HCT116 (cell line): ENCODE results near the gene RBM19. TPM values are rescaled to one million over a fixed set of nuclear protein-coding genes. Genes with fewer than 3 reads are reported as not detected.

ENCODE experiments used
- ATAC-seq: fragments of 200-7000 bp; cut with Tn5 transposase; 2 replicates; pipeline ENCODE4 v1.9.1; 2020; ENCODE audit warnings: mild to moderate bottlenecking, moderate library complexity
- BruUV-seq: library from RNA; stranded (reverse); fragments of 400-500 nt; replicated peaks from 2 replicates; lab custom pipeline; 2021; lab: Mats Ljungman, UMichigan
- CTCF ChIA-PET: fragments of 300-600 bp; sonication (Branson Sonifier 250); formaldehyde crosslinking; loops from one replicate; lab custom pipeline; 2021; ENCODE audit warnings: antibody characterized with exemption; lab: Charles Lee
- POLR2A ChIA-PET: fragments of 300-600, 350-600 bp; sonication (Branson Sonifier 250); formaldehyde crosslinking; loops from one replicate; lab custom pipeline; 2021; ENCODE audit warnings: antibody characterized with exemption; lab: Charles Lee
- RAD21 ChIA-PET, 2 experiments: fragments of 300-600 bp; sonication (Branson Sonifier 250); formaldehyde crosslinking; loops; one replicate each; lab custom pipeline; 2023; ENCODE audit warnings: low total read pairs in 2 of 2; ENCODE audit not compliant: uncharacterized antibody in 2 of 2, unreplicated experiment in 2 of 2, low non-redundant PET in 1 of 2; lab: Charles Lee
- DNase-seq: peaks from one replicate; pipeline ENCODE4 v3.0.0-alpha.2; 2010; ENCODE audit warnings: low read depth, low spot score
- H2AFZ ChIP-seq: fragments of 200-600 bp; shearing (Covaris generic), sonication (generic); 2 replicates; pipeline ENCODE4 v1.6.1; 2017; ENCODE audit warnings: low read depth, mixed run types, mixed read lengths, antibody characterized with exemption, low read length; ENCODE audit not compliant: poor library complexity, severe bottlenecking
- H3K27ac ChIP-seq: 2 replicates; pipeline ENCODE4 v1.5.1; 2012; ENCODE audit warnings: low read depth, low read length
- H3K27me3 ChIP-seq: fragments of 200-600 bp; sonication (generic); 2 replicates; pipeline ENCODE4 v1.6.1; 2016; ENCODE audit warnings: mixed run types, low read length, mixed read lengths; ENCODE audit not compliant: insufficient read depth
- H3K36me3 ChIP-seq, 2 experiments: fragments of 200-500 bp in 1 of 2; fragments of 200-600 bp in 1 of 2; sonication (Bioruptor generic) in 1 of 2; sonication (generic) in 1 of 2; 2 replicates each; pipeline versions ENCODE4 v1.5.1 to v1.6.1; 2014 to 2016; ENCODE audit warnings: low read length in 2 of 2, inconsistent platforms in 1 of 2, mixed read lengths in 1 of 2, mixed run types in 1 of 2; ENCODE audit not compliant: insufficient read depth in 2 of 2, control insufficient read depth in 1 of 2
- H3K4me1 ChIP-seq, 2 experiments: fragments of 200-600 bp in 1 of 2; sonication (generic) in 1 of 2; 2 replicates each; pipeline versions ENCODE4 v1.5.1 to v1.6.1; 2012 to 2017; ENCODE audit warnings: low read length in 2 of 2, inconsistent platforms in 1 of 2, mild to moderate bottlenecking in 1 of 2, mixed read lengths in 1 of 2, mixed run types in 1 of 2, moderate library complexity in 1 of 2; ENCODE audit not compliant: insufficient read depth in 2 of 2, control insufficient read depth in 1 of 2
- H3K4me2 ChIP-seq: fragments of 200-600 bp; sonication (generic); 2 replicates; pipeline ENCODE4 v1.6.1; 2017; ENCODE audit warnings: mixed run types, low read length, mixed read lengths
- H3K4me3 ChIP-seq, 2 experiments: fragments of 200-600 bp in 1 of 2; sonication (generic) in 1 of 2; replicated peaks in 1 of 2; 2 replicates each; pipeline ENCODE4 v1.5.1; 2011 to 2016; ENCODE audit warnings: low read length in 2 of 2, control low read depth in 1 of 2, low read depth in 1 of 2, mild to moderate bottlenecking in 1 of 2, mixed read lengths in 1 of 2, mixed run types in 1 of 2
- H3K79me2 ChIP-seq: fragments of 200-600 bp; sonication (generic); 2 replicates; pipeline ENCODE4 v1.6.1; 2017; ENCODE audit warnings: mild to moderate bottlenecking, mixed run types, low read length, moderate library complexity, mixed read lengths; ENCODE audit not compliant: insufficient read depth
- H3K9ac ChIP-seq: fragments of 200-600 bp; sonication (generic); 2 replicates; pipeline ENCODE4 v1.6.1; 2016; ENCODE audit warnings: low read length, mixed read lengths
- H3K9me2 ChIP-seq: fragments of 200-600 bp; sonication (generic), shearing (Covaris generic); 2 replicates; pipeline ENCODE4 v1.6.1; 2017; ENCODE audit warnings: mixed run types, mild to moderate bottlenecking, moderate library complexity; ENCODE audit not compliant: insufficient read depth
- H3K9me3 ChIP-seq, 2 experiments: fragments of 200-500 bp in 1 of 2; fragments of 200-600 bp in 1 of 2; sonication (Bioruptor generic) in 1 of 2; sonication (generic) in 1 of 2; 2 replicates each; pipeline ENCODE4 v1.6.1; 2014 to 2017; ENCODE audit warnings: low read length in 2 of 2, mixed read lengths in 2 of 2, inconsistent platforms in 1 of 2, low read depth in 1 of 2, mild to moderate bottlenecking in 1 of 2, mixed run types in 1 of 2, moderate library complexity in 1 of 2; ENCODE audit not compliant: control insufficient read depth in 1 of 2, insufficient read depth in 1 of 2
- H4K20me1 ChIP-seq: fragments of 200-600 bp; sonication (generic), shearing (Covaris generic); 2 replicates; pipeline ENCODE4 v1.6.1; 2017; ENCODE audit warnings: mixed run types, mild to moderate bottlenecking, moderate library complexity; ENCODE audit not compliant: insufficient read depth
- ATF3 ChIP-seq: IDR thresholded peaks from 2 replicates; pipeline ENCODE4 v1.6.1; 2012
- CBX3 ChIP-seq: IDR thresholded peaks from 2 replicates; pipeline ENCODE4 v1.6.1; 2012; ENCODE audit warnings: low read depth
- EGR1 ChIP-seq: IDR thresholded peaks from 2 replicates; pipeline ENCODE4 v1.6.1; 2012; ENCODE audit warnings: low read depth
- FOSL1 ChIP-seq: IDR thresholded peaks from 2 replicates; pipeline ENCODE4 v1.6.1; 2012; ENCODE audit warnings: low read depth
- JUND ChIP-seq: IDR thresholded peaks from 2 replicates; pipeline ENCODE4 v1.6.1; 2012
- POLR2AphosphoS5 ChIP-seq: IDR thresholded peaks from 2 replicates; pipeline ENCODE4 v1.6.1; 2011; ENCODE audit warnings: mild to moderate bottlenecking, low read depth, low read length, moderate library complexity
- RAD21 ChIP-seq: IDR thresholded peaks from 2 replicates; pipeline ENCODE4 v1.6.1; 2012; ENCODE audit warnings: low read depth, mild to moderate bottlenecking
- SIN3A ChIP-seq: IDR thresholded peaks from 2 replicates; pipeline ENCODE4 v1.6.1; 2012; ENCODE audit warnings: low read depth
- YY1 ChIP-seq: IDR thresholded peaks from 2 replicates; pipeline ENCODE4 v1.6.1; 2011; ENCODE audit warnings: low read length, low read depth, moderate library complexity, mild to moderate bottlenecking; ENCODE audit not compliant: insufficient replicate concordance; ENCODE audit errors: extremely low read depth
- ZNF274 ChIP-seq: fragments of 200-500 bp; sonication (Bioruptor generic); IDR thresholded peaks from 2 replicates; pipeline ENCODE4 v1.6.1; 2014; ENCODE audit warnings: mild to moderate bottlenecking, low read depth, low read length, inconsistent platforms
- intact Hi-C: fragments of 100-400 bp; cut with micrococcal nuclease; formaldehyde crosslinking; loops from 2 replicates; pipeline ENCODE4 v1.10.0; 2022
- total RNA-seq: library from RNA; stranded (reverse); gene quantifications from one replicate; pipeline ENCODE4 v1.2.1, GENCODE V29; 2021; ENCODE audit not compliant: unreplicated experiment
- TF ChIP-seq, protein P1 (sequence below), 3 experiments: fragments of 200-600 bp in 1 of 3; sonication (generic) in 1 of 3; IDR thresholded peaks in 2 of 3; conservative IDR thresholded peaks in 1 of 3; 2 replicates each; pipeline ENCODE4 v1.5.1; 2012 to 2017; ENCODE audit warnings: low read depth in 2 of 3, low read length in 2 of 3, antibody characterized with exemption in 1 of 3, borderline replicate concordance in 1 of 3, control low read depth in 1 of 3, mild to moderate bottlenecking in 1 of 3, mixed read lengths in 1 of 3, mixed run types in 1 of 3, moderate library complexity in 1 of 3; ENCODE audit not compliant: insufficient read depth in 1 of 3
- TF ChIP-seq, protein P2 (sequence below): IDR thresholded peaks from 2 replicates; pipeline ENCODE4 v1.6.1; 2012; ENCODE audit warnings: low read depth

Gene RBM19
- total RNA-seq, 1 experiment from 2014 or later = 30.7 TPM

GRCh38 chr12:113835433-113835832, 130.7 kb downstream of the RBM19 start:
- Histone ChIP-seq H3K9me2 (no peaks in the 10 kb centered on the region), H4K20me1 (no peaks in the 10 kb centered on the region), H2AFZ (no peak overlapping the region), H3K9me3 (no peaks in the 10 kb centered on the region), H3K27ac (no peak overlapping the region), H3K36me3 (no peaks in the 10 kb centered on the region), H3K27me3 (no peaks in the 10 kb centered on the region), H3K4me1 (no peaks in the 10 kb centered on the region), H3K79me2 (no peaks in the 10 kb centered on the region), H3K4me2 (no peak overlapping the region), H3K4me3 (no peak overlapping the region), H3K9ac (no peak overlapping the region)
- RAD21 ChIA-PET = no interaction called here
- CTCF ChIA-PET = no interaction called here
- TF ChIP-seq FOSL1 (no peak), ATF3 (no peak), CBX3 (no peak), EGR1 (no peak), POLR2AphosphoS5 (no peak), JUND (no peak), RAD21 (no peak), SIN3A (no peak), YY1 (no peak), ZNF274 (no peak)
- TF ChIP-seq, protein P1, sequence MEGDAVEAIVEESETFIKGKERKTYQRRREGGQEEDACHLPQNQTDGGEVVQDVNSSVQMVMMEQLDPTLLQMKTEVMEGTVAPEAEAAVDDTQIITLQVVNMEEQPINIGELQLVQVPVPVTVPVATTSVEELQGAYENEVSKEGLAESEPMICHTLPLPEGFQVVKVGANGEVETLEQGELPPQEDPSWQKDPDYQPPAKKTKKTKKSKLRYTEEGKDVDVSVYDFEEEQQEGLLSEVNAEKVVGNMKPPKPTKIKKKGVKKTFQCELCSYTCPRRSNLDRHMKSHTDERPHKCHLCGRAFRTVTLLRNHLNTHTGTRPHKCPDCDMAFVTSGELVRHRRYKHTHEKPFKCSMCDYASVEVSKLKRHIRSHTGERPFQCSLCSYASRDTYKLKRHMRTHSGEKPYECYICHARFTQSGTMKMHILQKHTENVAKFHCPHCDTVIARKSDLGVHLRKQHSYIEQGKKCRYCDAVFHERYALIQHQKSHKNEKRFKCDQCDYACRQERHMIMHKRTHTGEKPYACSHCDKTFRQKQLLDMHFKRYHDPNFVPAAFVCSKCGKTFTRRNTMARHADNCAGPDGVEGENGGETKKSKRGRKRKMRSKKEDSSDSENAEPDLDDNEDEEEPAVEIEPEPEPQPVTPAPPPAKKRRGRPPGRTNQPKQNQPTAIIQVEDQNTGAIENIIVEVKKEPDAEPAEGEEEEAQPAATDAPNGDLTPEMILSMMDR (IDR thresholded peaks at IDR 0.05 in 2 of 3, conservative IDR thresholded peaks at IDR 0.05 in 1 of 3; ENCODE audit: borderline replicate concordance in 1 of 3, insufficient read depth in 1 of 3, low read depth in 2 of 3, low read length in 2 of 3) = no peak
- TF ChIP-seq, protein P2, sequence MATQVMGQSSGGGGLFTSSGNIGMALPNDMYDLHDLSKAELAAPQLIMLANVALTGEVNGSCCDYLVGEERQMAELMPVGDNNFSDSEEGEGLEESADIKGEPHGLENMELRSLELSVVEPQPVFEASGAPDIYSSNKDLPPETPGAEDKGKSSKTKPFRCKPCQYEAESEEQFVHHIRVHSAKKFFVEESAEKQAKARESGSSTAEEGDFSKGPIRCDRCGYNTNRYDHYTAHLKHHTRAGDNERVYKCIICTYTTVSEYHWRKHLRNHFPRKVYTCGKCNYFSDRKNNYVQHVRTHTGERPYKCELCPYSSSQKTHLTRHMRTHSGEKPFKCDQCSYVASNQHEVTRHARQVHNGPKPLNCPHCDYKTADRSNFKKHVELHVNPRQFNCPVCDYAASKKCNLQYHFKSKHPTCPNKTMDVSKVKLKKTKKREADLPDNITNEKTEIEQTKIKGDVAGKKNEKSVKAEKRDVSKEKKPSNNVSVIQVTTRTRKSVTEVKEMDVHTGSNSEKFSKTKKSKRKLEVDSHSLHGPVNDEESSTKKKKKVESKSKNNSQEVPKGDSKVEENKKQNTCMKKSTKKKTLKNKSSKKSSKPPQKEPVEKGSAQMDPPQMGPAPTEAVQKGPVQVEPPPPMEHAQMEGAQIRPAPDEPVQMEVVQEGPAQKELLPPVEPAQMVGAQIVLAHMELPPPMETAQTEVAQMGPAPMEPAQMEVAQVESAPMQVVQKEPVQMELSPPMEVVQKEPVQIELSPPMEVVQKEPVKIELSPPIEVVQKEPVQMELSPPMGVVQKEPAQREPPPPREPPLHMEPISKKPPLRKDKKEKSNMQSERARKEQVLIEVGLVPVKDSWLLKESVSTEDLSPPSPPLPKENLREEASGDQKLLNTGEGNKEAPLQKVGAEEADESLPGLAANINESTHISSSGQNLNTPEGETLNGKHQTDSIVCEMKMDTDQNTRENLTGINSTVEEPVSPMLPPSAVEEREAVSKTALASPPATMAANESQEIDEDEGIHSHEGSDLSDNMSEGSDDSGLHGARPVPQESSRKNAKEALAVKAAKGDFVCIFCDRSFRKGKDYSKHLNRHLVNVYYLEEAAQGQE = no peak
- ATAC-seq = no peak
- no peak for DNase-seq
- POLR2A ChIA-PET = no interaction called here
- BruUV-seq = no TSS peak
- intact Hi-C loops = no loop called here
